Adipocyte (in vitro differentiated cells): ENCODE results near the gene KRT85.

Experiments used
- DNase-seq: peaks from one replicate; pipeline ENCODE4 v3.0.0-alpha.2; 2015; ENCODE audit warnings: low read depth
- H3K27me3 ChIP-seq: replicated peaks from 2 replicates; pipeline ENCODE4 v1.7.0; 2013; ENCODE audit warnings: mild to moderate bottlenecking, low read length, moderate library complexity; ENCODE audit not compliant: control insufficient read depth, insufficient read depth
- H3K36me3 ChIP-seq: 2 replicates; pipeline ENCODE4 v1.7.0; 2013; ENCODE audit warnings: low read length, mild to moderate bottlenecking, moderate library complexity; ENCODE audit not compliant: control insufficient read depth, insufficient read depth, severe bottlenecking
- H3K4me1 ChIP-seq: 2 replicates; pipeline ENCODE4 v1.7.0; 2013; ENCODE audit warnings: mild to moderate bottlenecking, low read length, moderate library complexity; ENCODE audit not compliant: control insufficient read depth, insufficient read depth
- H3K4me3 ChIP-seq: 2 replicates; pipeline ENCODE4 v1.7.0; 2013; ENCODE audit warnings: mild to moderate bottlenecking, low read length, moderate library complexity
- H3K9ac ChIP-seq: 2 replicates; pipeline ENCODE4 v1.7.0; 2013; ENCODE audit warnings: mild to moderate bottlenecking, low read length, moderate library complexity
- H3K9me3 ChIP-seq: 2 replicates; pipeline ENCODE4 v1.7.0; 2013; ENCODE audit warnings: mild to moderate bottlenecking, low read length, moderate library complexity; ENCODE audit not compliant: control insufficient read depth

The KRT85 gene

GRCh38 chr12:52392465-52393007, 25.3 kb upstream of the KRT85 start:
- DNase-seq, result no peak
- no peaks in the 10 kb centered on the region for H3K9me3 ChIP-seq
- H3K4me1 ChIP-seq, result peaks cover 36% of the 10 kb centered on the region
- H3K27me3 ChIP-seq, result peaks cover 56% of the 10 kb centered on the region
- no peaks in the 10 kb centered on the region for H3K36me3 ChIP-seq
- no peak overlapping the region for H3K9ac ChIP-seq
- no peak overlapping the region for H3K4me3 ChIP-seq

- H3K9ac ChIP-seq, result no peak overlapping the region
- peak; percentile 40 for DNase-seq
- H3K27me3 ChIP-seq, result peaks cover 55% of the 10 kb centered on the region
- H3K9me3 ChIP-seq, result no peaks in the 10 kb centered on the region
- H3K4me1 ChIP-seq, result peaks cover 36% of the 10 kb centered on the region
- no peaks in the 10 kb centered on the region for H3K36me3 ChIP-seq
- no peak overlapping the region for H3K4me3 ChIP-seq
These were observed 24.3 kb upstream of the KRT85 start for GRCh38 chr12:52391618-52392002.

- Histone ChIP-seq H3K4me1 (peaks cover 29% of the 10 kb centered on the region), H3K9ac (no peak overlapping the region), H3K27me3 (peaks cover 50% of the 10 kb centered on the region), H3K36me3 (no peaks in the 10 kb centered on the region), H3K9me3 (no peaks in the 10 kb centered on the region), H3K4me3 (no peak overlapping the region)
- DNase-seq, result peak; percentile 32
These were observed 23.7 kb upstream of the KRT85 start for GRCh38 chr12:52390739-52391617.

- peak; percentile 32 for DNase-seq
- H3K4me1 ChIP-seq, result peaks cover 29% of the 10 kb centered on the region
- H3K9ac ChIP-seq, result peak overlapping the region; percentile 40
- H3K9me3 ChIP-seq, result no peaks in the 10 kb centered on the region
- H3K27me3 ChIP-seq, result peaks cover 42% of the 10 kb centered on the region
- H3K36me3 ChIP-seq, result no peaks in the 10 kb centered on the region
- no peak overlapping the region for H3K4me3 ChIP-seq
These were observed 22.3 kb upstream of the KRT85 start for GRCh38 chr12:52389313-52390207.

- Histone ChIP-seq H3K36me3 (no peaks in the 10 kb centered on the region), H3K27me3 (peaks cover 45% of the 10 kb centered on the region), H3K4me3 (no peak overlapping the region), H3K4me1 (peaks cover 29% of the 10 kb centered on the region), H3K9me3 (no peaks in the 10 kb centered on the region), H3K9ac (no peak overlapping the region)
- no peak for DNase-seq
These were observed 20.6 kb upstream of the KRT85 start for GRCh38 chr12:52387859-52388258.

GRCh38 chr12:52385226-52385702, 18.0 kb upstream of the KRT85 start, which contains the start of gene KRT84:
KRT84 (minus strand) TSS chr12:52385652; CDS start chr12:52385585, 67 bp downstream.
- H3K4me3 ChIP-seq, result no peak within 1 kb of the TSS

GRCh38 chr12:52383331-52383730, 16.1 kb upstream of the KRT85 start:
- Histone ChIP-seq H3K9ac (no peak overlapping the region), H3K27me3 (peaks cover 66% of the 10 kb centered on the region), H3K9me3 (no peaks in the 10 kb centered on the region), H3K4me1 (no peaks in the 10 kb centered on the region), H3K36me3 (no peaks in the 10 kb centered on the region), H3K4me3 (no peak overlapping the region)
- no peak for DNase-seq

More at GRCh38 chr12:52385226-52385702, 18.0 kb upstream of the KRT85 start, which contains the start of gene KRT84:
- Histone ChIP-seq H3K27me3 (peaks cover 63% of the 10 kb centered on the region), H3K36me3 (no peaks in the 10 kb centered on the region), H3K9me3 (no peaks in the 10 kb centered on the region), H3K4me1 (peaks cover 13% of the 10 kb centered on the region), H3K9ac (no peak within 1 kb of the TSS)
- no peak for DNase-seq

GRCh38 chr12:52382854-52383253, 15.6 kb upstream of the KRT85 start:
- Histone ChIP-seq H3K9me3 (no peaks in the 10 kb centered on the region), H3K4me3 (no peak overlapping the region), H3K4me1 (no peaks in the 10 kb centered on the region), H3K36me3 (no peaks in the 10 kb centered on the region), H3K9ac (no peak overlapping the region), H3K27me3 (peaks cover 63% of the 10 kb centered on the region)
- no peak for DNase-seq

GRCh38 chr12:52381206-52381605, 13.9 kb upstream of the KRT85 start:
- no peak for DNase-seq
- H3K4me1 ChIP-seq, result no peaks in the 10 kb centered on the region
- H3K27me3 ChIP-seq, result peaks cover 68% of the 10 kb centered on the region
- no peaks in the 10 kb centered on the region for H3K9me3 ChIP-seq
- H3K9ac ChIP-seq, result no peak overlapping the region
- H3K4me3 ChIP-seq, result no peak overlapping the region
- no peaks in the 10 kb centered on the region for H3K36me3 ChIP-seq

GRCh38 chr12:52380271-52380694, 13.0 kb upstream of the KRT85 start:
- Histone ChIP-seq H3K4me1 (no peaks in the 10 kb centered on the region), H3K9ac (no peak overlapping the region), H3K27me3 (peaks cover 73% of the 10 kb centered on the region), H3K4me3 (no peak overlapping the region), H3K36me3 (no peaks in the 10 kb centered on the region), H3K9me3 (no peaks in the 10 kb centered on the region)
- DNase-seq, result peak; percentile 46

- Histone ChIP-seq H3K4me1 (no peaks in the 10 kb centered on the region), H3K4me3 (no peak overlapping the region)
- no peak for DNase-seq
These were observed 12.3 kb upstream of the KRT85 start for GRCh38 chr12:52379536-52379935.

More at GRCh38 chr12:52379536-52379935, 12.3 kb upstream of the KRT85 start:
- H3K36me3 ChIP-seq, result no peaks in the 10 kb centered on the region
- no peaks in the 10 kb centered on the region for H3K9me3 ChIP-seq
- peaks cover 67% of the 10 kb centered on the region for H3K27me3 ChIP-seq
- no peak overlapping the region for H3K9ac ChIP-seq
